Astrocyte (in vitro differentiated cells and primary cell): ENCODE results near the gene GGTA1. TPM values are rescaled to one million over a fixed set of nuclear protein-coding genes. Genes with fewer than 3 reads are reported as not detected.

Experiments used
- DNase-seq: peaks from one replicate; pipeline ENCODE4 v3.0.0-alpha.2; 2010; ENCODE audit warnings: low read depth
- FAIRE-seq: peaks from 2 replicates; lab custom pipeline; 2011; peaks lifted over from hg19 to GRCh38; lab: Jason Lieb, UNC
- H2AFZ ChIP-seq: 2 replicates; pipeline ENCODE4 v1.6.0; 2012; ENCODE audit warnings: low read depth, low read length, inconsistent platforms
- H3K27ac ChIP-seq: 2 replicates; pipeline ENCODE4 v1.5.1; 2011; ENCODE audit warnings: low read depth, low read length, inconsistent platforms
- H3K27me3 ChIP-seq: 2 replicates; pipeline ENCODE4 v1.6.0; 2011; ENCODE audit warnings: low read length, inconsistent platforms; ENCODE audit not compliant: insufficient read depth
- H3K36me3 ChIP-seq: 2 replicates; pipeline ENCODE4 v1.5.1; 2011; ENCODE audit warnings: low read length, inconsistent platforms; ENCODE audit not compliant: insufficient read depth
- H3K4me1 ChIP-seq: 2 replicates; pipeline ENCODE4 v1.5.1; 2011; ENCODE audit warnings: low read length, inconsistent platforms; ENCODE audit not compliant: insufficient read depth
- H3K4me2 ChIP-seq: 2 replicates; pipeline ENCODE4 v1.6.0; 2012; ENCODE audit warnings: low read length, inconsistent platforms
- H3K4me3 ChIP-seq: 2 replicates; pipeline ENCODE4 v1.5.1; 2011; ENCODE audit warnings: low read depth, mild to moderate bottlenecking, low read length, inconsistent platforms; ENCODE audit not compliant: insufficient read depth
- H3K79me2 ChIP-seq: 2 replicates; pipeline ENCODE4 v1.6.0; 2012; ENCODE audit warnings: mild to moderate bottlenecking, low read length, inconsistent platforms; ENCODE audit not compliant: insufficient read depth
- H3K9ac ChIP-seq: 2 replicates; pipeline ENCODE4 v1.6.0; 2012; ENCODE audit warnings: mild to moderate bottlenecking, low read length, inconsistent platforms
- H3K9me3 ChIP-seq: 2 replicates; pipeline ENCODE4 v1.5.1; 2012; ENCODE audit warnings: low read depth, mild to moderate bottlenecking, low read length, inconsistent platforms; ENCODE audit not compliant: insufficient read depth
- H4K20me1 ChIP-seq: 2 replicates; pipeline ENCODE4 v1.6.0; 2012; ENCODE audit warnings: low read length, inconsistent platforms; ENCODE audit not compliant: insufficient read depth
- H3K27ac Mint-ChIP-seq: one replicate; pipeline ENCODE4 v1.8.0; 2021; ENCODE audit warnings: mild to moderate bottlenecking, mixed read lengths; ENCODE audit not compliant: unreplicated experiment
- H3K27me3 Mint-ChIP-seq: one replicate; pipeline ENCODE4 v1.8.0; 2021; ENCODE audit warnings: low read depth, mixed read lengths; ENCODE audit not compliant: unreplicated experiment
- H3K36me3 Mint-ChIP-seq: one replicate; pipeline ENCODE4 v1.8.0; 2021; ENCODE audit warnings: low read depth, mixed read lengths; ENCODE audit not compliant: unreplicated experiment
- H3K4me1 Mint-ChIP-seq: one replicate; pipeline ENCODE4 v1.8.0; 2021; ENCODE audit warnings: low read depth, mixed read lengths; ENCODE audit not compliant: unreplicated experiment
- H3K4me3 Mint-ChIP-seq: one replicate; pipeline ENCODE4 v1.8.0; 2021; ENCODE audit warnings: mild to moderate bottlenecking, moderate library complexity, mixed read lengths; ENCODE audit not compliant: unreplicated experiment
- H3K9me3 Mint-ChIP-seq: one replicate; pipeline ENCODE4 v1.8.0; 2021; ENCODE audit warnings: mild to moderate bottlenecking, mixed read lengths; ENCODE audit not compliant: unreplicated experiment
- CTCF ChIP-seq: IDR thresholded peaks from 2 replicates; pipeline ENCODE4 v1.5.1; 2011; ENCODE audit warnings: low read depth, mild to moderate bottlenecking, inconsistent platforms, low read length, moderate library complexity; ENCODE audit not compliant: insufficient read depth
- EZH2 ChIP-seq: IDR thresholded peaks from 2 replicates; pipeline ENCODE4 v1.6.1; 2012; ENCODE audit warnings: mild to moderate bottlenecking, low read length, inconsistent platforms; ENCODE audit not compliant: insufficient read depth
- total RNA-seq: library from RNA; stranded (reverse); gene quantifications from 2 replicates; pipeline ENCODE4 v1.2.1, GENCODE V29; 2021

The GGTA1 gene
- total RNA-seq, 1 donor from 2014 or later: 0.18 TPM

GRCh38 chr9:121489344-121489743, 10.3 kb downstream of the GGTA1 start:
- H3K9ac ChIP-seq: no peak overlapping the region
- no peaks in the 10 kb centered on the region for H3K36me3 ChIP-seq
- no peak overlapping the region for H3K27ac Mint-ChIP-seq
- no peaks in the 10 kb centered on the region for H4K20me1 ChIP-seq
- no peaks in the 10 kb centered on the region for H3K9me3 Mint-ChIP-seq
- FAIRE-seq (no peak), DNase-seq (no peak)
- H3K4me1 ChIP-seq: no peaks in the 10 kb centered on the region
- H2AFZ ChIP-seq: no peak overlapping the region
- no peaks in the 10 kb centered on the region for H3K36me3 Mint-ChIP-seq
- H3K4me2 ChIP-seq: no peak overlapping the region
- H3K4me1 Mint-ChIP-seq: peaks cover 3% of the 10 kb centered on the region
- no peak overlapping the region for H3K4me3 Mint-ChIP-seq
- no peak overlapping the region for H3K4me3 ChIP-seq
- no peaks in the 10 kb centered on the region for H3K79me2 ChIP-seq
- H3K27me3 ChIP-seq: peaks cover 8% of the 10 kb centered on the region
- no peak for TF ChIP-seq EZH2
- TF ChIP-seq CTCF: no peak
- no peak overlapping the region for H3K27ac ChIP-seq
- peaks cover 37% of the 10 kb centered on the region for H3K27me3 Mint-ChIP-seq
- H3K9me3 ChIP-seq: no peaks in the 10 kb centered on the region

GRCh38 chr9:121486043-121486442, 13.6 kb downstream of the GGTA1 start:
- no peaks in the 10 kb centered on the region for H4K20me1 ChIP-seq
- DNase-seq (no peak), FAIRE-seq (no peak)
- H2AFZ ChIP-seq: no peak overlapping the region
- H3K9me3 ChIP-seq: no peaks in the 10 kb centered on the region
- Mint-ChIP-seq H3K27me3 (peaks cover 37% of the 10 kb centered on the region), H3K4me1 (peaks cover 10% of the 10 kb centered on the region), H3K4me3 (no peak overlapping the region), H3K36me3 (no peaks in the 10 kb centered on the region), H3K9me3 (no peaks in the 10 kb centered on the region), H3K27ac (no peak overlapping the region)
- H3K27ac ChIP-seq: no peak overlapping the region
- H3K79me2 ChIP-seq: no peaks in the 10 kb centered on the region
- TF ChIP-seq CTCF: no peak
- no peak for TF ChIP-seq EZH2
- no peak overlapping the region for H3K4me3 ChIP-seq
- H3K9ac ChIP-seq: no peak overlapping the region
- no peaks in the 10 kb centered on the region for H3K4me1 ChIP-seq
- H3K4me2 ChIP-seq: no peak overlapping the region
- no peaks in the 10 kb centered on the region for H3K36me3 ChIP-seq
- peaks cover 8% of the 10 kb centered on the region for H3K27me3 ChIP-seq

- Histone ChIP-seq H3K36me3 (no peaks in the 10 kb centered on the region), H3K4me2 (no peak overlapping the region), H3K9me3 (no peaks in the 10 kb centered on the region), H4K20me1 (no peaks in the 10 kb centered on the region), H3K4me1 (no peaks in the 10 kb centered on the region), H2AFZ (no peak overlapping the region), H3K27me3 (peaks cover 8% of the 10 kb centered on the region), H3K9ac (no peak overlapping the region), H3K79me2 (no peaks in the 10 kb centered on the region), H3K27ac (no peak overlapping the region), H3K4me3 (no peak overlapping the region)
- Mint-ChIP-seq H3K4me3 (no peak overlapping the region), H3K4me1 (peaks cover 7% of the 10 kb centered on the region), H3K27me3 (peaks cover 33% of the 10 kb centered on the region), H3K36me3 (no peaks in the 10 kb centered on the region), H3K27ac (no peak overlapping the region), H3K9me3 (no peaks in the 10 kb centered on the region)
- DNase-seq: no peak
- TF ChIP-seq CTCF: no peak
- no peak for TF ChIP-seq EZH2
- FAIRE-seq: no peak
These were observed 14.0 kb downstream of the GGTA1 start for GRCh38 chr9:121485623-121486022.
